WTC11 (cell line): ENCODE measurements around the gene LAMC2.

Source experiments
- ETV6 ChIP-seq: sonication (generic); formaldehyde crosslinking; IDR thresholded peaks from 2 replicates; pipeline ENCODE4 v1.8.1; 2022; ENCODE audit warnings: mild to moderate bottlenecking, missing genetic modification reagents
- FOXK1 ChIP-seq: sonication (generic); formaldehyde crosslinking; IDR thresholded peaks from 2 replicates; pipeline ENCODE4 v1.8.0; 2022; ENCODE audit warnings: mild to moderate bottlenecking, moderate library complexity, missing genetic modification reagents
- NFYB ChIP-seq: sonication (generic); formaldehyde crosslinking; conservative IDR thresholded peaks from 2 replicates; pipeline ENCODE4 v1.8.0; 2022; ENCODE audit warnings: low read depth, missing genetic modification reagents
- NR1H2 ChIP-seq: sonication (generic); formaldehyde crosslinking; IDR thresholded peaks from 2 replicates; pipeline ENCODE4 v1.9.0; 2021; ENCODE audit warnings: mild to moderate bottlenecking, moderate library complexity, missing genetic modification reagents
- NR2C2 ChIP-seq: sonication (generic); formaldehyde crosslinking; IDR thresholded peaks from 2 replicates; pipeline ENCODE4 v1.8.0; 2022; ENCODE audit warnings: mild to moderate bottlenecking, missing genetic modification reagents
- ZNF423 ChIP-seq: fragments of 250-450 bp; sonication (Bioruptor Pico); IDR thresholded peaks from 2 replicates; pipeline ENCODE4 v2.1.2; 2022; ENCODE audit warnings: mild to moderate bottlenecking, moderate library complexity
- TF ChIP-seq, protein P1 (sequence below): sonication (generic); formaldehyde crosslinking; IDR thresholded peaks from 2 replicates; pipeline ENCODE4 v1.8.0; 2022; ENCODE audit warnings: mild to moderate bottlenecking, missing genetic modification reagents
- TF ChIP-seq, protein P2 (sequence below): fragments of 200-600 bp; IDR thresholded peaks from 2 replicates; pipeline ENCODE4 v1.8.0; 2022; ENCODE audit warnings: antibody characterized with exemption
- TF ChIP-seq, protein P3 (sequence below): sonication (generic); formaldehyde crosslinking; IDR thresholded peaks from 2 replicates; pipeline ENCODE4 v1.8.0; 2023; ENCODE audit warnings: mild to moderate bottlenecking, missing genetic modification reagents
- TF ChIP-seq, protein P4 (sequence below): sonication (generic); formaldehyde crosslinking; IDR thresholded peaks from 2 replicates; pipeline ENCODE4 v1.8.0; 2022; ENCODE audit warnings: mild to moderate bottlenecking, missing genetic modification reagents
- TF ChIP-seq, protein P5 (sequence below): sonication (generic); formaldehyde crosslinking; IDR thresholded peaks from 2 replicates; pipeline ENCODE4 v1.8.1; 2023; ENCODE audit warnings: mild to moderate bottlenecking, missing genetic modification reagents, borderline replicate concordance

DNA sequence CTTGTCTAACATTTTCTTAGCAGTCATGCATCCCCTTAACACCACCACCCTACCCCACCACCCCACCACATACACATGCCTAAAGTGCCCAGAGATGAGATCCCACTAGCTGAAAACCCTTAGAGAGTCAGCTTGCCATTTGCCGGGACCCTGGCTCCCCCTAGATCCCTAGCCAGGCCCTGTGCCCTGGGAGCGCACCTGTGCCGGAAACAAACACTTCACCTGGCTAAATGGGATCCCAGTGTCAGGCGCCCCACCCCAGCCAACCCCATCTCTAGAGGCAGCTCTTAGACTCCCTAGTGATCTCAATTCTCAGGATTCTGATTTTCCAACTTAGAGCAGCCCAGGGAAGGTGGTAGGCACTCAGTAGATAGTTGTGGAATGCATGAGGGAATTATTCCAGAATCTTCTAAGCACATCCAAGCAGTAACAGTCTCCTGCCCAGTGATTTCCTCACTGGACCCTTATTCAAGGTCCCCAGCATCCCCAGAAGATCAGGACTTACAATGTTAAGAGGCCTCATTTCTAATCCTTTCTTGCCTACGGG, 105.2 kb downstream of the LAMC2 start:
- TF ChIP-seq ETV6 (CRISPR knock-in tag) (no peak), FOXK1 (CRISPR knock-in tag) (no peak), ZNF423 (CRISPR knock-in tag) (no peak), NFYB (CRISPR knock-in tag) (no peak), NR1H2 (CRISPR knock-in tag) (no peak), NR2C2 (CRISPR knock-in tag) (no peak)
- TF ChIP-seq, protein P1, sequence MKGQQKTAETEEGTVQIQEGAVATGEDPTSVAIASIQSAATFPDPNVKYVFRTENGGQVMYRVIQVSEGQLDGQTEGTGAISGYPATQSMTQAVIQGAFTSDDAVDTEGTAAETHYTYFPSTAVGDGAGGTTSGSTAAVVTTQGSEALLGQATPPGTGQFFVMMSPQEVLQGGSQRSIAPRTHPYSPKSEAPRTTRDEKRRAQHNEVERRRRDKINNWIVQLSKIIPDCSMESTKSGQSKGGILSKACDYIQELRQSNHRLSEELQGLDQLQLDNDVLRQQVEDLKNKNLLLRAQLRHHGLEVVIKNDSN (CRISPR knock-in tag), result no peak
- TF ChIP-seq, protein P2, sequence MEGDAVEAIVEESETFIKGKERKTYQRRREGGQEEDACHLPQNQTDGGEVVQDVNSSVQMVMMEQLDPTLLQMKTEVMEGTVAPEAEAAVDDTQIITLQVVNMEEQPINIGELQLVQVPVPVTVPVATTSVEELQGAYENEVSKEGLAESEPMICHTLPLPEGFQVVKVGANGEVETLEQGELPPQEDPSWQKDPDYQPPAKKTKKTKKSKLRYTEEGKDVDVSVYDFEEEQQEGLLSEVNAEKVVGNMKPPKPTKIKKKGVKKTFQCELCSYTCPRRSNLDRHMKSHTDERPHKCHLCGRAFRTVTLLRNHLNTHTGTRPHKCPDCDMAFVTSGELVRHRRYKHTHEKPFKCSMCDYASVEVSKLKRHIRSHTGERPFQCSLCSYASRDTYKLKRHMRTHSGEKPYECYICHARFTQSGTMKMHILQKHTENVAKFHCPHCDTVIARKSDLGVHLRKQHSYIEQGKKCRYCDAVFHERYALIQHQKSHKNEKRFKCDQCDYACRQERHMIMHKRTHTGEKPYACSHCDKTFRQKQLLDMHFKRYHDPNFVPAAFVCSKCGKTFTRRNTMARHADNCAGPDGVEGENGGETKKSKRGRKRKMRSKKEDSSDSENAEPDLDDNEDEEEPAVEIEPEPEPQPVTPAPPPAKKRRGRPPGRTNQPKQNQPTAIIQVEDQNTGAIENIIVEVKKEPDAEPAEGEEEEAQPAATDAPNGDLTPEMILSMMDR, result no peak
- TF ChIP-seq, protein P3, sequence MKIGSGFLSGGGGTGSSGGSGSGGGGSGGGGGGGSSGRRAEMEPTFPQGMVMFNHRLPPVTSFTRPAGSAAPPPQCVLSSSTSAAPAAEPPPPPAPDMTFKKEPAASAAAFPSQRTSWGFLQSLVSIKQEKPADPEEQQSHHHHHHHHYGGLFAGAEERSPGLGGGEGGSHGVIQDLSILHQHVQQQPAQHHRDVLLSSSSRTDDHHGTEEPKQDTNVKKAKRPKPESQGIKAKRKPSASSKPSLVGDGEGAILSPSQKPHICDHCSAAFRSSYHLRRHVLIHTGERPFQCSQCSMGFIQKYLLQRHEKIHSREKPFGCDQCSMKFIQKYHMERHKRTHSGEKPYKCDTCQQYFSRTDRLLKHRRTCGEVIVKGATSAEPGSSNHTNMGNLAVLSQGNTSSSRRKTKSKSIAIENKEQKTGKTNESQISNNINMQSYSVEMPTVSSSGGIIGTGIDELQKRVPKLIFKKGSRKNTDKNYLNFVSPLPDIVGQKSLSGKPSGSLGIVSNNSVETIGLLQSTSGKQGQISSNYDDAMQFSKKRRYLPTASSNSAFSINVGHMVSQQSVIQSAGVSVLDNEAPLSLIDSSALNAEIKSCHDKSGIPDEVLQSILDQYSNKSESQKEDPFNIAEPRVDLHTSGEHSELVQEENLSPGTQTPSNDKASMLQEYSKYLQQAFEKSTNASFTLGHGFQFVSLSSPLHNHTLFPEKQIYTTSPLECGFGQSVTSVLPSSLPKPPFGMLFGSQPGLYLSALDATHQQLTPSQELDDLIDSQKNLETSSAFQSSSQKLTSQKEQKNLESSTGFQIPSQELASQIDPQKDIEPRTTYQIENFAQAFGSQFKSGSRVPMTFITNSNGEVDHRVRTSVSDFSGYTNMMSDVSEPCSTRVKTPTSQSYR (CRISPR knock-in tag), result no peak
- TF ChIP-seq, protein P4, sequence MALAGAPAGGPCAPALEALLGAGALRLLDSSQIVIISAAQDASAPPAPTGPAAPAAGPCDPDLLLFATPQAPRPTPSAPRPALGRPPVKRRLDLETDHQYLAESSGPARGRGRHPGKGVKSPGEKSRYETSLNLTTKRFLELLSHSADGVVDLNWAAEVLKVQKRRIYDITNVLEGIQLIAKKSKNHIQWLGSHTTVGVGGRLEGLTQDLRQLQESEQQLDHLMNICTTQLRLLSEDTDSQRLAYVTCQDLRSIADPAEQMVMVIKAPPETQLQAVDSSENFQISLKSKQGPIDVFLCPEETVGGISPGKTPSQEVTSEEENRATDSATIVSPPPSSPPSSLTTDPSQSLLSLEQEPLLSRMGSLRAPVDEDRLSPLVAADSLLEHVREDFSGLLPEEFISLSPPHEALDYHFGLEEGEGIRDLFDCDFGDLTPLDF (CRISPR knock-in tag), result no peak
- TF ChIP-seq, protein P5, sequence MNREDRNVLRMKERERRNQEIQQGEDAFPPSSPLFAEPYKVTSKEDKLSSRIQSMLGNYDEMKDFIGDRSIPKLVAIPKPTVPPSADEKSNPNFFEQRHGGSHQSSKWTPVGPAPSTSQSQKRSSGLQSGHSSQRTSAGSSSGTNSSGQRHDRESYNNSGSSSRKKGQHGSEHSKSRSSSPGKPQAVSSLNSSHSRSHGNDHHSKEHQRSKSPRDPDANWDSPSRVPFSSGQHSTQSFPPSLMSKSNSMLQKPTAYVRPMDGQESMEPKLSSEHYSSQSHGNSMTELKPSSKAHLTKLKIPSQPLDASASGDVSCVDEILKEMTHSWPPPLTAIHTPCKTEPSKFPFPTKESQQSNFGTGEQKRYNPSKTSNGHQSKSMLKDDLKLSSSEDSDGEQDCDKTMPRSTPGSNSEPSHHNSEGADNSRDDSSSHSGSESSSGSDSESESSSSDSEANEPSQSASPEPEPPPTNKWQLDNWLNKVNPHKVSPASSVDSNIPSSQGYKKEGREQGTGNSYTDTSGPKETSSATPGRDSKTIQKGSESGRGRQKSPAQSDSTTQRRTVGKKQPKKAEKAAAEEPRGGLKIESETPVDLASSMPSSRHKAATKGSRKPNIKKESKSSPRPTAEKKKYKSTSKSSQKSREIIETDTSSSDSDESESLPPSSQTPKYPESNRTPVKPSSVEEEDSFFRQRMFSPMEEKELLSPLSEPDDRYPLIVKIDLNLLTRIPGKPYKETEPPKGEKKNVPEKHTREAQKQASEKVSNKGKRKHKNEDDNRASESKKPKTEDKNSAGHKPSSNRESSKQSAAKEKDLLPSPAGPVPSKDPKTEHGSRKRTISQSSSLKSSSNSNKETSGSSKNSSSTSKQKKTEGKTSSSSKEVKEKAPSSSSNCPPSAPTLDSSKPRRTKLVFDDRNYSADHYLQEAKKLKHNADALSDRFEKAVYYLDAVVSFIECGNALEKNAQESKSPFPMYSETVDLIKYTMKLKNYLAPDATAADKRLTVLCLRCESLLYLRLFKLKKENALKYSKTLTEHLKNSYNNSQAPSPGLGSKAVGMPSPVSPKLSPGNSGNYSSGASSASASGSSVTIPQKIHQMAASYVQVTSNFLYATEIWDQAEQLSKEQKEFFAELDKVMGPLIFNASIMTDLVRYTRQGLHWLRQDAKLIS (CRISPR knock-in tag), result no peak
